WTC11 (cell line): ENCODE results near the gene NBAS. TPM values are rescaled to one million over a fixed set of nuclear protein-coding genes. Genes with fewer than 3 reads are reported as not detected.

ENCODE experiments used
- ATAC-seq: fragments of 200-7000 bp; cut with Tn5 transposase; 2 replicates; pipeline ENCODE4 v1.10.0; 2021; ENCODE audit warnings: mild to moderate bottlenecking, moderate library complexity
- CTCF ChIA-PET: fragments of 300-600 bp; sonication (Branson Sonifier 250); formaldehyde crosslinking; loops from one replicate; lab custom pipeline; 2021; ENCODE audit warnings: antibody characterized with exemption; lab: Charles Lee
- POLR2A ChIA-PET: fragments of 350-600 bp; sonication (Branson Sonifier 250); formaldehyde crosslinking; loops from one replicate; lab custom pipeline; 2021; ENCODE audit warnings: antibody characterized with exemption; lab: Charles Lee
- DNase-seq: peaks from one replicate; pipeline ENCODE4 v3.0.0; 2021; ENCODE audit warnings: low spot score
- H3K27ac Mint-ChIP-seq: 2 replicates; pipeline ENCODE4 v1.8.0; 2021; ENCODE audit warnings: mixed read lengths
- H3K27me3 Mint-ChIP-seq: 2 replicates; pipeline ENCODE4 v1.8.0; 2021; ENCODE audit warnings: low read depth, mild to moderate bottlenecking, moderate library complexity, mixed read lengths
- H3K36me3 Mint-ChIP-seq: 2 replicates; pipeline ENCODE4 v1.8.0; 2021; ENCODE audit warnings: mixed read lengths
- H3K4me1 Mint-ChIP-seq: 2 replicates; pipeline ENCODE4 v1.8.0; 2022; ENCODE audit warnings: mixed read lengths
- H3K4me3 Mint-ChIP-seq: 2 replicates; pipeline ENCODE4 v1.8.0; 2021; ENCODE audit warnings: mild to moderate bottlenecking, moderate library complexity, mixed read lengths
- H3K9me3 Mint-ChIP-seq: 2 replicates; pipeline ENCODE4 v1.8.0; 2021; ENCODE audit warnings: mixed read lengths
- CTCF ChIP-seq: fragments of 200-600 bp; IDR thresholded peaks from 2 replicates; pipeline ENCODE4 v1.8.0; 2022; ENCODE audit warnings: antibody characterized with exemption
- E2F1 ChIP-seq: sonication (generic); formaldehyde crosslinking; IDR thresholded peaks from 2 replicates; pipeline ENCODE4 v1.8.0; 2022; ENCODE audit warnings: mild to moderate bottlenecking, missing genetic modification reagents
- E2F4 ChIP-seq: sonication (generic); formaldehyde crosslinking; IDR thresholded peaks from 2 replicates; pipeline ENCODE4 v1.8.1; 2022; ENCODE audit warnings: low read depth, mild to moderate bottlenecking, moderate library complexity, missing genetic modification reagents, borderline replicate concordance
- FOXK1 ChIP-seq: sonication (generic); formaldehyde crosslinking; IDR thresholded peaks from 2 replicates; pipeline ENCODE4 v1.8.0; 2022; ENCODE audit warnings: mild to moderate bottlenecking, moderate library complexity, missing genetic modification reagents
- GABPB1 ChIP-seq: sonication (generic); formaldehyde crosslinking; IDR thresholded peaks from 2 replicates; pipeline ENCODE4 v1.8.1; 2023; ENCODE audit warnings: mild to moderate bottlenecking, missing genetic modification reagents
- MXD4 ChIP-seq: fragments of 250-450 bp; sonication (Bioruptor Pico); IDR thresholded peaks from 2 replicates; pipeline ENCODE4 v1.8.0; 2021; ENCODE audit warnings: mild to moderate bottlenecking, moderate library complexity, borderline replicate concordance
- NR1H2 ChIP-seq: sonication (generic); formaldehyde crosslinking; IDR thresholded peaks from 2 replicates; pipeline ENCODE4 v1.9.0; 2021; ENCODE audit warnings: mild to moderate bottlenecking, moderate library complexity, missing genetic modification reagents
- PRDM15 ChIP-seq: sonication (generic); formaldehyde crosslinking; IDR thresholded peaks from 2 replicates; pipeline ENCODE4 v1.8.0; 2022; ENCODE audit warnings: missing genetic modification reagents
- TEAD1 ChIP-seq: sonication (generic); formaldehyde crosslinking; IDR thresholded peaks from 2 replicates; pipeline ENCODE4 v1.8.0; 2022; ENCODE audit warnings: mild to moderate bottlenecking, missing genetic modification reagents
- ZMAT4 ChIP-seq: fragments of 250-450 bp; sonication (Bioruptor Pico); IDR thresholded peaks from 2 replicates; pipeline ENCODE4 v1.9.0; 2021; ENCODE audit warnings: mild to moderate bottlenecking
- ZNF121 ChIP-seq: sonication (generic); formaldehyde crosslinking; IDR thresholded peaks from 2 replicates; pipeline ENCODE4 v1.8.0; 2023; ENCODE audit warnings: missing genetic modification reagents
- ZNF396 ChIP-seq: fragments of 250-450 bp; sonication (Bioruptor Pico); IDR thresholded peaks from 2 replicates; pipeline ENCODE4 v1.8.0; 2021; ENCODE audit warnings: mild to moderate bottlenecking, moderate library complexity, borderline replicate concordance
- total RNA-seq: library from RNA; stranded (reverse); gene quantifications from 3 replicates; pipeline ENCODE4 v1.2.3, GENCODE V29; 2021
- TF ChIP-seq, protein P1 (sequence below): sonication (generic); formaldehyde crosslinking; IDR thresholded peaks from 2 replicates; pipeline ENCODE4 v1.8.0; 2022; ENCODE audit warnings: mild to moderate bottlenecking, missing genetic modification reagents
- TF ChIP-seq, protein P2 (sequence below): sonication (generic); formaldehyde crosslinking; IDR thresholded peaks from 2 replicates; pipeline ENCODE4 v1.8.1; 2023; ENCODE audit warnings: mild to moderate bottlenecking, moderate library complexity, missing genetic modification reagents
- TF ChIP-seq, protein P3 (sequence below): fragments of 250-450 bp; sonication (Bioruptor Pico); conservative IDR thresholded peaks from 2 replicates; pipeline ENCODE4 v1.9.0; 2021; ENCODE audit warnings: mild to moderate bottlenecking
- TF ChIP-seq, protein P4 (sequence below): fragments of 250-450 bp; sonication (Bioruptor Pico); IDR thresholded peaks from 2 replicates; pipeline ENCODE4 v2.1.2; 2022; ENCODE audit warnings: mild to moderate bottlenecking, moderate library complexity

The NBAS gene
- total RNA-seq, 1 experiment from 2014 or later: 32.3 TPM

DNA sequence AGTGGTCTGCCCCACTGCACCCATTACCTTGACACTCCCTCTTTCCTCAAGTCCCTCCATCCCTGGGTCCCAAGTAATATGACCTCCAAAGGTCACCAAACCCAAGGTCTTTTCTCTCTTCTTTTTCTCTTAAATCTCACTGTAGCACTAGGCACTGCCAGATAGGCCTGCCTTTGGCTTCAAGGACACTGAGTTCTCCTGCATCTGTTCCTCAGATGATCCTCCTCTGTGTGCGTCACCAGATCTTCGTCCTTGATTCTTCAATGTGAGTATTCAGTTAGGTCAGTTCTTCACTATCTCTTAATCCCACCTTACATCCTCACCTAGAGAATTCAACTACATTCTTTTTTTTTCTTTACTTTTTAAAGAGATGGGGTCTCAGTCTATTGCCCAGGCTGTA is 249.2 kb downstream of the NBAS start:
- H3K4me1 Mint-ChIP-seq: peaks cover 8% of the 10 kb centered on the region
- H3K9me3 Mint-ChIP-seq: peaks cover 4% of the 10 kb centered on the region
- H3K27me3 Mint-ChIP-seq: no peaks in the 10 kb centered on the region
- ATAC-seq (no peak), DNase-seq (no peak)
- no peak overlapping the region for H3K4me3 Mint-ChIP-seq
- peaks cover 9% of the 10 kb centered on the region for H3K36me3 Mint-ChIP-seq
- POLR2A ChIA-PET: no interaction called here
- CTCF ChIA-PET: no interaction called here
- TF ChIP-seq E2F1 (CRISPR knock-in tag): no peak
- no peak for TF ChIP-seq PRDM15 (CRISPR knock-in tag)
- no peak for TF ChIP-seq TEAD1 (CRISPR knock-in tag)
- TF ChIP-seq E2F4 (CRISPR knock-in tag): no peak
- no peak for TF ChIP-seq ZNF396 (CRISPR knock-in tag)
- TF ChIP-seq FOXK1 (CRISPR knock-in tag): no peak
- TF ChIP-seq, protein P1, sequence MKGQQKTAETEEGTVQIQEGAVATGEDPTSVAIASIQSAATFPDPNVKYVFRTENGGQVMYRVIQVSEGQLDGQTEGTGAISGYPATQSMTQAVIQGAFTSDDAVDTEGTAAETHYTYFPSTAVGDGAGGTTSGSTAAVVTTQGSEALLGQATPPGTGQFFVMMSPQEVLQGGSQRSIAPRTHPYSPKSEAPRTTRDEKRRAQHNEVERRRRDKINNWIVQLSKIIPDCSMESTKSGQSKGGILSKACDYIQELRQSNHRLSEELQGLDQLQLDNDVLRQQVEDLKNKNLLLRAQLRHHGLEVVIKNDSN (CRISPR knock-in tag): no peak
- TF ChIP-seq, all 79 proteins: peak for 0
- H3K27ac Mint-ChIP-seq: 0 out of 2 replicates have a peak overlapping the region, but pooled peaks have one; percentile 10

DNA sequence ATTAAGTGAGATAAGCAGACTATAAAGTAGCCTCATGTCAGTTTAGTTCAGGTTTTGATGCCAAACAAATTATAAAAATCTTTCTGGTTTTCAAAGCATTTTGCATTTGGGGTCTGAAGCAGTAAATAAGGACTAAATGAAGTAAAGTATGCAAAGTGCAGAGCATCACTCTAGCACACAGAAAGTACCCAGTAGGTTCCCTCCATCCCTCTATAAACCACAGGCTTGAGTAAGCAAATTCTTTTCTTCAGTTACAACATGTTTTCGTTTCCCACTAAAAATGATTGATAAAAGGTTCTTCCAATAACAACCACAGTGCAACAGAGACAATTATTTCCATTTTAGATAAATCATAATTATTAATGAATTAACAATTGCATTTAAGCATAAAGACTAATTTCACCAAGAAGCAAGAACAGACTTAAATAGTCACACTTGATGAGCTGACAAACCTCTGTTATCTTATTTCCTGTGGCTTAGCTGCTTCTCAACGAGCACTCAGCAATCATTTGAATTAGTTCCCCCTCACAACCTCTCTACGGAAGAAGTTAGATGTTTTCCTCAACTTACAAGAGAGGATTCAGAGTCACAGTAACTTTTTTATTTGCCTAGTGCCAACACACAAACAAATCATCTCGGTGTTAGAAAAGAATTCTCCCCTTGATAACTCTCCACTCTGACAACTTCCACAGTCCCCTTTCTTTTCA is 249.8 kb downstream of the NBAS start:
- H3K36me3 Mint-ChIP-seq: peaks cover 3% of the 10 kb centered on the region; the same call in 1 of the 2 replicates
- TF ChIP-seq ZNF121: no peak
- no peak for TF ChIP-seq ZMAT4 (CRISPR knock-in tag)
- TF ChIP-seq CTCF: no peak
- POLR2A ChIA-PET: no interaction called here
- ATAC-seq: no peak
- CTCF ChIA-PET: no interaction called here
- no peaks in the 10 kb centered on the region for H3K9me3 Mint-ChIP-seq
- DNase-seq: no peak
- no peak overlapping the region for H3K27ac Mint-ChIP-seq
- H3K4me3 Mint-ChIP-seq: no peak overlapping the region
- no peaks in the 10 kb centered on the region for H3K27me3 Mint-ChIP-seq
- H3K4me1 Mint-ChIP-seq: peaks cover 3% of the 10 kb centered on the region; the same call in 1 of the 2 replicates

GRCh38 chr2:15307526-15307925 is 253.6 kb downstream of the NBAS start:
- Mint-ChIP-seq H3K27me3 (no peaks in the 10 kb centered on the region), H3K36me3 (peaks cover 13% of the 10 kb centered on the region; the same call in 1 of the 2 replicates), H3K4me1 (no peaks in the 10 kb centered on the region), H3K4me3 (no peak overlapping the region), H3K9me3 (no peaks in the 10 kb centered on the region), H3K27ac (no peak overlapping the region)
- CTCF ChIA-PET: no interaction called here
- DNase-seq: no peak
- no peak for ATAC-seq
- POLR2A ChIA-PET: no interaction called here
- TF ChIP-seq, protein P2, sequence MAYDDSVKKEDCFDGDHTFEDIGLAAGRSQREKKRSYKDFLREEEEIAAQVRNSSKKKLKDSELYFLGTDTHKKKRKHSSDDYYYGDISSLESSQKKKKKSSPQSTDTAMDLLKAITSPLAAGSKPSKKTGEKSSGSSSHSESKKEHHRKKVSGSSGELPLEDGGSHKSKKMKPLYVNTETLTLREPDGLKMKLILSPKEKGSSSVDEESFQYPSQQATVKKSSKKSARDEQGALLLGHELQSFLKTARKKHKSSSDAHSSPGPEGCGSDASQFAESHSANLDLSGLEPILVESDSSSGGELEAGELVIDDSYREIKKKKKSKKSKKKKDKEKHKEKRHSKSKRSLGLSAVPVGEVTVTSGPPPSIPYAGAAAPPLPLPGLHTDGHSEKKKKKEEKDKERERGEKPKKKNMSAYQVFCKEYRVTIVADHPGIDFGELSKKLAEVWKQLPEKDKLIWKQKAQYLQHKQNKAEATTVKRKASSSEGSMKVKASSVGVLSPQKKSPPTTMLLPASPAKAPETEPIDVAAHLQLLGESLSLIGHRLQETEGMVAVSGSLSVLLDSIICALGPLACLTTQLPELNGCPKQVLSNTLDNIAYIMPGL (CRISPR knock-in tag): no peak
- TF ChIP-seq, protein P3, sequence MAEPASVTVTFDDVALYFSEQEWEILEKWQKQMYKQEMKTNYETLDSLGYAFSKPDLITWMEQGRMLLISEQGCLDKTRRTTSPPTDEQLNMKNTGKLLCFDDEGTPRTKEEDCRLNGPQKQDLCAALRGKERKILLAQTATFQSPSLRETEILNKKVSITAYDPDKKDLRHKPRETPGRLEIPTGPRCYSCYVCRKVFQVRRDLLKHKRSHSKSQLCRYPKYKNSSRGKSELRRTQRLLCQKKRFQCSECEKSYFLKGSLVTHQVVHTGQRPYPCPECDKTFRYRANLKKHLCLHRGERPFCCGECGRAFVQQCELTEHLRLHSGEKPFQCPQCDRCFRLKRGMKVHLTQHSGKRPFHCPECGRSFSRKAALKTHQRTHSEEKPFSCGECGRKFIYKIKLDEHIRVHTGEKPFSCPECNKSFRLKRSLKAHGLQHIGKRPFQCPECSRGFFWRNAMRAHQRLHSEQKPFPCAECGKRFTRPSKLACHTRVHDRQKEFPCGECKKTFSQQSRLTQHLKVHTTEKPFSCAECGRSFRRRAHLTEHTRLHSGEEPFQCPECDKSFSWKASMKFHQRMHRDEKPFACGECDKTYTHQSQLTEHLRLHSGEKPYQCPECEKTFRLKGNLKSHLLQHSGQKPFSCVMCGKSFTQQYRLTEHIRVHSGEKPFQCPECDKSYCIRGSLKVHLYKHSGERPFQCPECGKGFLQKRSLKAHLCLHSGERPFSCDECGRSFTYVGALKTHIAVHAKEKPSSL (CRISPR knock-in tag): no peak
- TF ChIP-seq NR1H2 (CRISPR knock-in tag) (no peak), MXD4 (no peak), GABPB1 (CRISPR knock-in tag) (no peak)
- TF ChIP-seq, protein P4, sequence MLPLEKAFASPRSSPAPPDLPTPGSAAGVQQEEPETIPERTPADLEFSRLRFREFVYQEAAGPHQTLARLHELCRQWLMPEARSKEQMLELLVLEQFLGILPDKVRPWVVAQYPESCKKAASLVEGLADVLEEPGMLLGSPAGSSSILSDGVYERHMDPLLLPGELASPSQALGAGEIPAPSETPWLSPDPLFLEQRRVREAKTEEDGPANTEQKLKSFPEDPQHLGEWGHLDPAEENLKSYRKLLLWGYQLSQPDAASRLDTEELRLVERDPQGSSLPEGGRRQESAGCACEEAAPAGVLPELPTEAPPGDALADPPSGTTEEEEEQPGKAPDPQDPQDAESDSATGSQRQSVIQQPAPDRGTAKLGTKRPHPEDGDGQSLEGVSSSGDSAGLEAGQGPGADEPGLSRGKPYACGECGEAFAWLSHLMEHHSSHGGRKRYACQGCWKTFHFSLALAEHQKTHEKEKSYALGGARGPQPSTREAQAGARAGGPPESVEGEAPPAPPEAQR (CRISPR knock-in tag): no peak
